A673 (cell line): ENCODE results near the gene BANF1. TPM values are rescaled to one million over a fixed set of nuclear protein-coding genes. Genes with fewer than 3 reads are reported as not detected.

Experiments used
- BruUV-seq: library from RNA; stranded (reverse); fragments of 400-500 nt; replicated peaks from 2 replicates; lab custom pipeline; 2021; lab: Mats Ljungman, UMichigan
- CTCF ChIA-PET: fragments of 300-600 bp; sonication (Branson Sonifier 250); formaldehyde crosslinking; loops from one replicate; lab custom pipeline; 2022; ENCODE audit warnings: antibody characterized with exemption; lab: Charles Lee
- POLR2A ChIA-PET: fragments of 300-600 bp; sonication (Branson Sonifier 250); formaldehyde crosslinking; loops from one replicate; lab custom pipeline; 2022; ENCODE audit warnings: antibody characterized with exemption; ENCODE audit not compliant: low non-redundant PET; lab: Charles Lee
- DNase-seq: peaks from one replicate; pipeline ENCODE4 v3.0.0-alpha.2; 2015; ENCODE audit warnings: low spot score
- H3K27ac ChIP-seq: fragments of 200-600 bp; sonication (generic); 2 replicates; pipeline ENCODE4 v1.5.1; 2016; ENCODE audit warnings: mixed run types, low read depth, mild to moderate bottlenecking, mixed read lengths, antibody characterized with exemption, low read length; ENCODE audit not compliant: poor library complexity, severe bottlenecking
- H3K27me3 ChIP-seq: fragments of 200-600 bp; sonication (generic); replicated peaks from 2 replicates; pipeline ENCODE4 v1.6.1; 2017; ENCODE audit warnings: mixed run types, low read depth, mild to moderate bottlenecking, mixed read lengths, antibody characterized with exemption, low read length; ENCODE audit not compliant: insufficient read depth, poor library complexity
- H3K36me3 ChIP-seq: fragments of 200-600 bp; sonication (generic); 2 replicates; pipeline ENCODE4 v1.6.1; 2016; ENCODE audit warnings: mixed run types, mild to moderate bottlenecking, mixed read lengths, antibody characterized with exemption, low read length; ENCODE audit not compliant: insufficient read depth, poor library complexity, severe bottlenecking
- H3K4me1 ChIP-seq: fragments of 200-600 bp; sonication (generic); 2 replicates; pipeline ENCODE4 v1.6.1; 2017; ENCODE audit warnings: mixed run types, mild to moderate bottlenecking, mixed read lengths, antibody characterized with exemption, low read length; ENCODE audit not compliant: insufficient read depth, poor library complexity, severe bottlenecking
- H3K4me3 ChIP-seq: fragments of 200-600 bp; sonication (generic); 2 replicates; pipeline ENCODE4 v1.5.1; 2016; ENCODE audit warnings: low read depth, mixed run types, mild to moderate bottlenecking, mixed read lengths, low read length; ENCODE audit not compliant: poor library complexity, severe bottlenecking
- H3K9me3 ChIP-seq: fragments of 200-600 bp; sonication (generic); 2 replicates; pipeline ENCODE4 v1.6.1; 2016; ENCODE audit warnings: mixed run types, low read depth, mild to moderate bottlenecking, mixed read lengths, antibody characterized with exemption, low read length; ENCODE audit not compliant: poor library complexity, severe bottlenecking
- EZH2 ChIP-seq: fragments of 200-600 bp; sonication (generic); IDR thresholded peaks from 2 replicates; pipeline ENCODE4 v1.6.1; 2017; ENCODE audit warnings: borderline replicate concordance, low read depth, mild to moderate bottlenecking, mixed read lengths, antibody characterized with exemption, low read length; ENCODE audit not compliant: poor library complexity, severe bottlenecking
- intact Hi-C: fragments of 100-400 bp; cut with micrococcal nuclease; formaldehyde crosslinking; loops from one replicate; pipeline ENCODE4 v1.10.0; 2022; ENCODE audit not compliant: unreplicated experiment
- total RNA-seq: library from RNA; stranded (reverse); gene quantifications from 2 replicates; pipeline ENCODE4 v1.2.3, GENCODE V29; 2021
- TF ChIP-seq, protein P1 (sequence below): fragments of 300-800, 200-600 bp; sonication (generic); conservative IDR thresholded peaks from 2 replicates; pipeline ENCODE4 v1.5.1; 2017; ENCODE audit warnings: low read depth, mild to moderate bottlenecking, antibody characterized with exemption, low read length, moderate library complexity, mixed read lengths

The BANF1 gene
- total RNA-seq, 1 experiment from 2014 or later = 556 TPM

- H3K27ac ChIP-seq = no peak overlapping the region
These were observed 11.4 kb downstream of the BANF1 start for GRCh38 chr11:66013762-66014100.

GRCh38 chr11:66014804-66015453, 12.6 kb downstream of the BANF1 start:
- DNase-seq = peak; percentile 40
- no peaks in the 10 kb centered on the region for H3K9me3 ChIP-seq
- CTCF ChIA-PET = interaction anchor here (0.7 kb wide), 2 partner anchors 211 to 342 kb away, joined by 8 to 13 read pairs; no protein-coding TSS in a partner anchor
- TF ChIP-seq EZH2 = no peak
- TF ChIP-seq, protein P1, sequence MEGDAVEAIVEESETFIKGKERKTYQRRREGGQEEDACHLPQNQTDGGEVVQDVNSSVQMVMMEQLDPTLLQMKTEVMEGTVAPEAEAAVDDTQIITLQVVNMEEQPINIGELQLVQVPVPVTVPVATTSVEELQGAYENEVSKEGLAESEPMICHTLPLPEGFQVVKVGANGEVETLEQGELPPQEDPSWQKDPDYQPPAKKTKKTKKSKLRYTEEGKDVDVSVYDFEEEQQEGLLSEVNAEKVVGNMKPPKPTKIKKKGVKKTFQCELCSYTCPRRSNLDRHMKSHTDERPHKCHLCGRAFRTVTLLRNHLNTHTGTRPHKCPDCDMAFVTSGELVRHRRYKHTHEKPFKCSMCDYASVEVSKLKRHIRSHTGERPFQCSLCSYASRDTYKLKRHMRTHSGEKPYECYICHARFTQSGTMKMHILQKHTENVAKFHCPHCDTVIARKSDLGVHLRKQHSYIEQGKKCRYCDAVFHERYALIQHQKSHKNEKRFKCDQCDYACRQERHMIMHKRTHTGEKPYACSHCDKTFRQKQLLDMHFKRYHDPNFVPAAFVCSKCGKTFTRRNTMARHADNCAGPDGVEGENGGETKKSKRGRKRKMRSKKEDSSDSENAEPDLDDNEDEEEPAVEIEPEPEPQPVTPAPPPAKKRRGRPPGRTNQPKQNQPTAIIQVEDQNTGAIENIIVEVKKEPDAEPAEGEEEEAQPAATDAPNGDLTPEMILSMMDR = no peak
- intact Hi-C loops = no loop called here
- no peak overlapping the region for H3K4me3 ChIP-seq
- BruUV-seq = no TSS peak
- POLR2A ChIA-PET = no interaction called here
- H3K4me1 ChIP-seq = peaks cover 23% of the 10 kb centered on the region
- H3K27ac ChIP-seq = peak overlapping the region; percentile 62
- H3K27me3 ChIP-seq = no peaks in the 10 kb centered on the region
- H3K36me3 ChIP-seq = no peaks in the 10 kb centered on the region

More at GRCh38 chr11:66013762-66014100, 11.4 kb downstream of the BANF1 start:
- ChIA-PET POLR2A (no interaction called here), CTCF (interaction anchor here (0.6 kb wide), 1 partner anchor 11 kb away, joined by 3 read pairs; no protein-coding TSS in a partner anchor)
- intact Hi-C loops = no loop called here
- no peak overlapping the region for H3K4me3 ChIP-seq
- no peaks in the 10 kb centered on the region for H3K36me3 ChIP-seq
- H3K4me1 ChIP-seq = peaks cover 23% of the 10 kb centered on the region
- no peak for TF ChIP-seq EZH2
- TF ChIP-seq, protein P1 = no peak
- no peaks in the 10 kb centered on the region for H3K9me3 ChIP-seq
- no peaks in the 10 kb centered on the region for H3K27me3 ChIP-seq
- no peak for DNase-seq
- BruUV-seq = no TSS peak

DNA sequence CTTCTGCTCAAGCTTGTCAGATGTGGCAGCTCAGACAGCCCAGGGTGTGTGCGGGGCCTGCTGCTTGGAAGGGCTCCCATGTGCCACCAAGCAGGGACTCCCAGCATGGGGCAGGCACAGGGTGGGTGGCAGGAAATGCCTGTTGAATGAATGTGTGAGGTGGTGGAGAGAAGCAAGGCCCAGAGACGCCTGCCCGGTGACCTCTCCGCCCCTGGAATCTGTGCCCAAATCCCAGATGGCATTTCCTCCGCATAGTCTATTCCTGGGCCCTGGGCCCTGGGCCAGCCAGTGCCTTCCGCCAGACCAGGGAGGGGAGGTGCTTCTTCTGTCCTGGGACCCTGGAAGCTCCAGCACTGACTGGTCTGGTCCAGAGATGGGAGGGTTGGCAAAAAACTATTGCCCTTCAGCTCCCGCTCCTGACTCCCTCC, 13.2 kb downstream of the BANF1 start:
- BruUV-seq = no TSS peak
- ChIA-PET POLR2A (no interaction called here), CTCF (no interaction called here)
- Histone ChIP-seq H3K4me1 (peaks cover 23% of the 10 kb centered on the region), H3K27me3 (no peaks in the 10 kb centered on the region), H3K4me3 (no peak overlapping the region), H3K36me3 (no peaks in the 10 kb centered on the region), H3K27ac (peak overlapping the region; percentile 62), H3K9me3 (no peaks in the 10 kb centered on the region)
- no peak for TF ChIP-seq EZH2
- TF ChIP-seq, protein P1 = no peak
- peak; percentile 87 for DNase-seq
- intact Hi-C loops = no loop called here
